HG03457 (cell line): ENCODE measurements around the gene RPTOR.

ENCODE experiments used
- ATAC-seq: cut with Tn5 transposase; IDR thresholded peaks from one replicate; pipeline ENCODE4 v1.9.1; 2021; ENCODE audit warnings: moderate number of reproducible peaks; ENCODE audit not compliant: unreplicated experiment

The RPTOR gene

DNA sequence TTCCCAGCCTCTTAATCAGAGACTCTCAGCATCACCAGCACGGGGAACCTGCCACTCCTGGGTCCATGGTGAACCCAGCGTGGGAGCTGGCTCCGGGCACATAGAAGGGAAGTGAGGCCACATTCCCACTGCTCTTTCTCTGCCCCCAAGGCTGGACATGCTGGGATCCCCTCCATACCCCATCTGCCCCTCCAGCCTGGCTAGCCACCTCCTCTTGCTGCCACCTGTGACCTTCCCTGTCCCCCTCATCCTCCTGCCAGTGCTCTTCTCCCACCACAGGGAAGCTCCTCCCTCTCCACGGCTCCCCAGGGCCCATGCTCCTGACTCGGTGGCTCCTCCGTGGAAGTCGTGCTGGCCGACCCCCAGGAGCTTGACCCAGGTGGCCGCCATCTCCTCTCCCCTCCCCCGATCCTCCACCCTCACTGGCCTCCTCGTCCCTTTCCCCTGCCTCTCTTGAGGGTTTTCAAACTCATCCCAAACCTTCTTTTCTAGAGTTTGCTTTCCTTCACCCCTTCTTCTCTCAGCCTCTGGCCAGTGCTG lies 307.9 kb downstream of the RPTOR start:
- no peak for ATAC-seq

DNA sequence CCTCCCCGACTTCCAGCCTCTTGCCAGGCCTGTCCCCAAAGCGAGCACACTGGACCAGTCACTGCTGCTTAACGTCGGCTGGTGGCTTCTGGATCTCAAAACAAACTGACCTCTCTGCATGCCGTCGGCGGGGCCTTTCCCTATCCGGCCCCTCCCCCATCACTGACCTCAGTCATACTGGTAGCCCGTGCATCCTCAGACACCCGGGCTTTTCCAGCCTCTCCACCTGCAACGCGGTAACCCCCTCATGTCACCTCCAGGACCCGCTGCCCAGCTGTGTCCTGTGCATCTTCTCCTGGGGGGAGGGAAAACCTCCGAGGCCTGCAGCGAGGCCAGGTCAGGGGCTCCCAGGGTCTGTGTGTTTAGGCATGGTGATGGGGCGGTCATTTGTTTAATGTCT lies 308.4 kb downstream of the RPTOR start:
- no peak for ATAC-seq

DNA sequence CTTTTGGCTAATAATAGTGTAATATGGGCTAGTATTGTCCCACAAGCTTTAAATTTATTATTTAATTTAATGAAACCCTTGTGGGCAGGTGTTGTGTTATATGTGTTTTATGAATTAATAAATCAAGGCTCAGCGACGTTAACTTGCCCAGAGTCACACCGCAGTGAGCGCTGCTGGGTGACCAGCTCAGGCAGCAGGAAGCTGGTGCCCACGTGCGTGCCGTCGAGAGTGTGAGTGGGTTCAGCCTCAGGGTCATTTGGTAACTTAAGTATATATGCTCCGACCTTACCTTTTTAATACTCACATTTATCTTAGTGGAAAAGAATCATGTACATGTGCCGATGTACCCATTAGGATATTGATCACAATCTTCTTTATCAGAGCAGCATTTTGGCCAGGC lies 309.6 kb downstream of the RPTOR start:
- no peak for ATAC-seq

DNA sequence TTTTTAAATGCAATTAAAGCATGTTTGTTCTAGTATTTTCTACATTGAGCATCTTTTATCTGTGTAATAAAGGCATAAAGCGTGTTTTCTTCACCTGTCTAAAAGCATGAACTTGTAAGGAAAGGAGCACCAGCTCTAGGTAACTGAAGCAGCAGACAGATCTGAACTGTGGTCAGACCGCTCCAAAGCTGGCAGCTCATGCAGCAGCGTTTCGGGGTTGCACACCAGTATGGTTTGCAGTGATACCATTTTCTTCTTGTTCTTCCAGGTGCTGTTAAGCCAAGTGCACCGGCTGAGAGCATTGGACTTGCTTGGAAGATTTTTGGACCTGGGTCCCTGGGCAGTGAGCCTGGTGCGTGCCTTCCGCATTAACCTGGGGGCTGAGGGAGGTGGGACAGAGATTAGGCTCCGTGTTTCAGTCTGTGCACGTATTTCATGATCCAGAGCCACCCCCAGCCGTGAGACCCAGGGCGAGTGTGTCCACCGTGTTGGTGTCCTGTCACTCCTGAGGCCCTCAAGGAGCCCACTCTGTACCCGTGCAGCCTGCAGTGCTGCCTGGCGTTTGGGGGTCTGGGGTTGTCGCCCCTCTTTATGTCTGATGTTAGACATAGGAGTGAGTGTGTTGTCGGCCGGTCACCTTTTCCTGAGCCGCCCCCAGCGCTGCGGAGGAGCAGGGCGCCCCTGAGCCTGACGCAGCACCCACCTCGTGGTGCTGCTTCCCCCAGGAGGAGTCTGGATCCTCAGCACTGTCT lies 310.7 kb downstream of the RPTOR start:
- ATAC-seq, result no peak

DNA sequence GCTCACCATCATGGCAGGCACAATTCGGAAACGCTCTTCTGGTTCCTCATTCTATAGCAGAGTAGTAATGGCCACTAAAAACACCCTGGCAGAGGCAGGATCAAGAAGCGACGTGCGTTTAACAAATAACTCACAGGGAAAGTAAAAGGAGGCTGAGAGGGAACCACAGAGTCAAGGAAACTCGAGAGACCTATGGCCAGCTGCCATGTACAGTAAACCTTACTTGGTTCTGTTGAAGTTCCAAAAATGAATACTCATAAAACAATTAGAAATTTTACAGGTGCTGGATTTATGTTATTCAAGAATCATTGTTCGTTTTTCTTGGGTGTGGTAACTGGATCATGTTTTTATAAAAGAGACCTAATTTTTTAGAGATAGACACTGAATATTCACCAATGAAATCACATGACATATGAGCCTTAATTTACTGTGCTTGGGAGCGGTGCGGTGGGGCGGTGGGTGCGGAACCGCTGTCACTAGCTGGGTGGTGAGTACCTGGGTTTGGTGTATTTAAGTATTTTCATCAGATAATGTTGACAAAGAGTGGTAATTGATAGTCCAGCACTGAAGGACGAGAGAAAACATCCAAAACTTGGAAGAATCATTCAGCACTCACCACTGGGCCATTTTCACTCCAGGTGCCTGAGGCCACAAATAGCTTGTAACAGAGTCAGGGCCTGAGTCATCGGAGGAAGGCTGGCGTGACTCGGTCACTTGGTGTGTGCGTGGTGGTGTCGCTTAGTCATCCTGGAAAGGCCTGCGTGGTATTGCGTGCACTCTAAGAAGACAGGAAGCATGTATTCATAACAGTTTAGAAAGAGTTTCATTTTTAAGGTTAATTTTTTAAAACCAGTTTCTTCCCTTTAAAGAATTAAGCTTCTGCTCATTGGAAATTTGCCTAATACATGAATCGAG lies 311.6 kb downstream of the RPTOR start:
- no peak for ATAC-seq

DNA sequence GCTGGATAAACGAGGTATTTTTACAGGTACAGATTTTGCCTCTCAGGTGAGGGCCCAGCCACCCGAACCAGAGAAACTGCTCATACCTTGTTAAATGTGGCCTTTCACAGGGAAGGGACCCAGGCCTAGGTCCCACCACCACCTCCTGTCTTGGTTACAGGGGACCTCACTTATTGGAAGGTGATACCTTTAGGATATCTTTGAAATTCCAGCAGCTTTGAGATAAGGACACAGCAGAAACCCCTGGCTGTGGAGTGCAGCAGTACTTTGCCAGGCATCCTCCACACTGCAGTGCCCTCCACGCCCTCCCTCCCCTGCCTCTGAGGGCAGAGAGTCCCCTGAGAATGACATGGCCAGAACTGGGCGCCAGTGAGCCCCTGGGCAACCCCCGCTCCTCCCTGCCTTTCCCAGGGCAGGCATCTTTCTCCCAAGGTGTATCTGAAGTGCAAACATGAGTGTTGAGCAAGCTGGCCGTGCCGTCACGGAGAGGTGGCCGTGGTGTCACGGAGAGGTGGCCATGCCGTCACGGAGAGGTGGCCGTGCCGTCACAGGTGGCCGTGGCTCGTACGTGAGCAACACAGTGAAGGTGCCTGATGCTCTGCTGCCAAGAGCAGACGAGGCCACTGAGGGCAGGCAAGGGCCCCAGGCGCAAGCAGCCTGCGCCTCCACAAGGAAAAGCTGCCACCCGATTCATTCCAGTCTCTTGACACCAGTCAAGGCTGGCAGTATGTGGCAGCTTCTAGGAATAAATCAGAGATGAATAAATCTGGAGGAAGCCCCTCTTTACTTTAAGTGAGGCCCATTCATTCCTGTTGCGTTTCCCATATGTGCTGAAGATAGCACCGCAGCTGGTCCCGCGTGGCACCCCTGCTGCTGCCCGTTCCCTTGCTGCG lies 312.5 kb downstream of the RPTOR start:
- ATAC-seq, result no peak

DNA sequence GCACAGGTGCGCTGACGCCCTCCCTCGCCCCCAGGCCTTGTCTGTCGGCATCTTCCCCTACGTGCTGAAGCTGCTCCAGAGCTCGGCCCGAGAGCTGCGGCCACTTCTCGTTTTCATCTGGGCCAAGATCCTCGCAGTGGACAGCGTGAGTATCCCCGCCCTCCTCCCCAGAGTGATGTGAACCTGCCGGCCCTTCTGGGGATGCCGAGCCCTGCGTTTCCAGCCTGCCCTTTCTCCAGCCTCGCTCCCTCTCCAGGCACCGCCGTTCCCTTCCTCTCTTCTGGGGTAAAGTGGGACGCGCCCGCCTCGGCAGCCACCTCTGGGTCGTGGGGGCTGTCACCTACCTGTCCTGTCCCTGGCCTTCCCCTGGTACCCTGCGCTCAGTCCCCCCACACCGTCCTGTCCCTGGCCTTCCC lies 313.1 kb downstream of the RPTOR start:
- ATAC-seq, result no peak

DNA sequence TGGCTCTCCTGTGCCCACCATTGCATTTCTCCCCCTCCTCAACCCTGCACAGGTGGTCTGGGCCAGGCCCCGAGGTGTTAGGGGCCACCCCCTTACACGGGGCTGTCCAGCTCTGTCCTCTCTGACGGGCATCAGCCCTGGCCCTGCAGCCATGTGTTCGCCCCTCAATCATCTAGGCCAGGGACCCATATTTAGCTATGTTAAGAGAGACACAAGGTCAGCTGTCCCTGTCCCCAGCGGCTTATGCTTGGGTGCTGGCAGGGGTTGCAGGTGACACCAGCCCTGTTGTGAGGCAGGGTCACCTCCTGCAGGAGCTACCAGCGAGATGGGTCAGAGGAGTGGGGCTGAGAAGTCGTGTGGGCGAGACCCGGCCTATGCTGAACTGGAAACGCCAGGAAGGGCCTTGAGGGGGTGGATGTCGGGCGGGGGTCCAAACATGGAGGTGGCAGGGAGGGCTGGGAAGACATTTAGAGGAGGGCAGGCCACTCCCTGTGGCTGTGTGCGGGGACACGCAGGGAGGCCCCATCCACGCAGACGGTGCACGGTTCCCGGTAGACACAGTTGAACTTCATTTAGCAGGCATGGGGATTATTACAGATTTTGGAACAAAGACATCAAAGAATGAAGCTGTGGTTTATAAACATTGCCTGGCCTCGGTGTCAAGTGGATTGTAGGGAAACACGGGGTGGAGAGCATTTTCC lies 313.8 kb downstream of the RPTOR start:
- ATAC-seq, result no peak

DNA sequence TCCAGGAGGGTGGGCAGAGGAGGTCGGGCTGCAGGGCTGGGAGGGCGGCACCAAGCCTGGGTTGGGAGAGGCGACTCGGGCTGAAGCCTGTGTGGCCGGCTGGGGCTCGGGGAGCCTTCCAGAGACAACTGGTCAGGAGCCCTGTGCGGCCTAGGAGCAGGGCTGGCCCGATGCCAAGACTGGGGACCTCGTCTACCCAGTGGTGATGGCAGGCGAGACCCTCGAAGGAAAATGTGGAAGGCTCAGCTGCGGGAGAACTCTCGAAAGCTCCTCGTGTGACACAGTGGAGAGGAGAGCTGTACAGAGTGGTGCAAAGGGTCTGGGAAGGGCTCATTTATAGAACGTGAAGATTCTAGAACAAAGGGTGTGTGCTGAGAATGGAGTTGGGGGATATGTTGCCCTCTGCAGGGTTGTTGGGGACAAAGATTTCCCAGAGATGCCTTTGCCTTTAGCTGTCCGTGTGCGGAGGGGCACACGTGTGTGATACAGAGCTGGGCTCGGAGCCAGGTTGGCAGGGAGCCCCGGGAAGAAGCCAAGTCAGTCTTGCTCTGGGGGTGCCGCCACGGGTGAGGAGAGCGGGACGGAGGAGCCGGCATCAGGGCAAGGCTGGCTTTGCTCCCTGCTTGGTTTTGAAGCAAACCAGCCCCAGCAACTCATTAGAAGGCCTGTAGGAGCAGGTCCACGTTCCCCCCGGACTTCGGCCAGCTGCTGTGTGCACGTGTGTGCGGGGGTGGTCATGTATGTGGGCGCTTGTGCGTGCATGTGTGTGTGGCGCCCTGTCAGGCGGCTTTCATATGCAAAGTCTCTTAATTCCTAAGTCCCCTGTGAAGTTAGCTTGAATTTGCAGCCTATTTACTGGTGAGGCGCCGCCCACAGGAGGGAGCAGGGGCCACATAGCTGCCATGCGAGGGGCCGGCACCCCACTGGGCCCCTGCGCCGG lies 314.6 kb downstream of the RPTOR start:
- ATAC-seq, result no peak

DNA sequence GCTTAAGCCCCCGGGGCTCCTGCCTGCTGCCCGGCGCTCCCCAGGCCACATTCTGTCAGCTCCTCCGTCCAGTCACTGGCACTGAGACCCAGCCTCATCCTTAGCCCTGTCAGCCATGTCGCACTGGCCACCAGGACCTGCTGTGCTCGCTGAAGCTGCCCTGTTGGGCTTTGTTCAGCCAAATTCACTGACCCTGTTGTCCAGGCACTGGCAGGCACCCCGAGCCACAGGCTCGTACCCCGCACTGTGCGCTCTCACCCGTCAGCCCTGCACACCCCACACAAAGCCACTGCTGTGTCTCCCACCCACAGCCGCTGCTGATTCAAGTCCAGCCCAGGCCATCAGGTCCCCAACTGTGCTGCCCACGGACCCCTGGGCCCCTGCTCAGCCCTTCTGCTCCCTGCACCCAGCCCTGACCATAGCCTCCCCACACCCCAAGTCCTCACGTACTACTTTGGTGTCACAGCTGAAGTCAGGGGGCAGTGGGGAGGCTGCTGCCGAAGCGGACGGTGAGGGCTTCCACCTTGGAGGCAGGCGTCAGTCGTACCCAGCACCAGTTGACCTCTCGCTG lies 315.5 kb downstream of the RPTOR start:
- no peak for ATAC-seq

DNA sequence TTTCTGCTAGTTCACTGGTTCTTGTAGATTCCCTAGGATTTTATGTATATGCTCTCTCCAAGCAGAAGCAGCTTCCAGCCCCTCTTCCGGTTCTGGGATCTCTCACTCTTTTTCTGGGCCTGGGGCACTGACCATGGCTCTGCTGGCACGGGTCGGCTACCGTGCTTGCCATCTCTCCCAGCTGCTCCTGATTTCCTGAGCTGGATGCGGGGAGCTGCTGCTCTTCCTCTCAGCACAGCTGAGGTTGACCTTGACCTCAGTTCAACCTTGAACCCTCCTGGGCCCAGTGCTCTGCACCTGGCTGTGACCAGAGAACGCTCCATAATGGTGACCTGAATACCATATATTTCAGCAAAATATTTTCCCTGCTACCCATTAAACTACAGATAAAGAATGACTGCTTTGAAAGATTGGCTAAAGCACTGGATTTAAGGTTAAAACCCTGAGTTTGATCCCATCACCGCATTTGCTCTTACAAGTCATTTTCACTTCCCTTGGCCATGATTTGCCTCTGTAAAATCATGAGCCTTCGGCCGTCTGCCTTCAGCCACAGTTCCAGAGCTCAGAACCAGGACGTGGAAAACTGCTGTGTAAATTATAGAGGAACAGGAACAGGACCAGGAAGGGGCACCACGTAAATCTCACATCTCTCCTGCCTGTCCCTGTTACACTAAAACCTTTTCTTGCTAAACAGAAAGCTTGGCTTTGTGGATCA lies 316.2 kb downstream of the RPTOR start:
- no peak for ATAC-seq

DNA sequence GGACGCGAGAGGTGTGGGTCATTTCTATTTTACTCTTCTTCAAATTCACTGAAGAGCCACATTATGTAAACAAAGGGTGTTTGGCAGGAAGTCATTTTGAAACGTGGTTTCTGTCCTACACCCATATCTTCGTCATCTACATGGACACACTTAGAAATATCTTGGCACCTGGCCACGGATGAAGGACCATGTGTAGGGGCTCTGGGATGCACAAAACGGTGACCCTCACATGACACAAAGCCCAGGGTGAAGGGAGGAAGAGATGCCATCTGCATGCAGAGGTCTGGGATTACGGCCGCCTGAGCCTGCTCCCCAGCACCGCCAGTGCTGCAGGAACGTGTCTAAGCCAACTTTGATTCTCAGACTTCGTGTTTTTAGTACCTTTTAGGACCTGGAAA lies 316.8 kb downstream of the RPTOR start:
- no peak for ATAC-seq

DNA sequence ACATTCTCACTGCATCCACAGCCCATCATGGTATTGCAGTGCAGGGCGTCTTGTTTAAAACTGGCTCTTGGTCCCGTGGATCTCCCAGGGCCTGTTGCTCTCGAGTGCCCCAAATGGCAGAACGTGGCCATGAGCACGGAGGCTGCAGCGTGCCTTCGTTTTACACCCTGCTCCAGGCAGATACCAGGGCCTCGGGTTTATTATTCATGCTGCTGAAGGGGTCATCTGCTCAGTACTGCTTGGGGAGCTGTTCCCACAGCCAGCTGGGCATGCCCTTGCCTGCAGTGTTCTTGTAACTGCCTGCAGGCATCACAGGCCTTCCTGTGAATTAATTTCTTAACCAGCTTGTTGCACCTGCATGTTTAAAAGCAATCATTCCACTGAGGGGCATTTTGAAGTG lies 317.3 kb downstream of the RPTOR start:
- ATAC-seq, result no peak

DNA sequence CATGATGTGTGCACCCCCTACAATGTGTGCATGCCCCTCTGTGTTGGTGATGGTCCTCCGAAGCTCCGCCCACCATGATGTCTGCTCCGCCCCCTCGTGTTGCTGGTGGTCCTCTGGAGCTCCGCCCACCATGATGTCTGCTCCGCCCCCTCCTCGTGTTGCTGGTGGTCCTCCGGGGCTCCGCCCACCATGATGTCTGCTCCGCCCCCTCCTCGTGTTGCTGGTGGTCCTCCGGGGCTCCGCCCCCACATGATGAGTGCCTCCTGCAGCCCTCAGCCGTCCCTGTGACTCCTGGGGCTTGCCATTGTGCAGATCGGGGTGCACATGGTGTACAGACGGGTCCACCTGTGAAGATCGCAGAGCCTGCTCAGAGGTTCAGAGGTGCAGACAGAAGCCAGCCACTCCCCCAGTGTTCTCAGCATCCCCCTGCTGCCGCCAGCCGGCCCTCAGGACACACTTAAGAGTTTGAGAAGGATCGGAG lies 317.9 kb downstream of the RPTOR start:
- ATAC-seq, result no peak

DNA sequence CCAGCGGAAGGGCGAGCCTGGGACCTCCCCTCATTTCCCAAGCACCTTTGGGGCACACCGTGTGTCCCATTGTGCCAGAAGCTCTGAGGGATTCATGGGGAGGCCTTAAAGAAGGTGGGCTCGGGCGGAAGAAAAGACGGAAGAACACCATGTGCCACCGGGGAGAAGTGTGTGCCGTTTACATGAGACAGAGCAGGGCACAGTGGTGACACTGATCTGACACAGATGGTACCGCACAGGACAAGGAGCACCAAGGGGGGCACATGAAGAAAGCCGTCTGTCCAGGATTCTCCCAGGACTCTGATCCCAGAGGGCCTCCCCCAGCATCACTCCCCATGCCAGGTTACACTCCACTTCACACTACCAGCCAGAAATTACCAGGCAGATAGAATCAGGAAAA lies 318.3 kb downstream of the RPTOR start:
- ATAC-seq, result no peak

DNA sequence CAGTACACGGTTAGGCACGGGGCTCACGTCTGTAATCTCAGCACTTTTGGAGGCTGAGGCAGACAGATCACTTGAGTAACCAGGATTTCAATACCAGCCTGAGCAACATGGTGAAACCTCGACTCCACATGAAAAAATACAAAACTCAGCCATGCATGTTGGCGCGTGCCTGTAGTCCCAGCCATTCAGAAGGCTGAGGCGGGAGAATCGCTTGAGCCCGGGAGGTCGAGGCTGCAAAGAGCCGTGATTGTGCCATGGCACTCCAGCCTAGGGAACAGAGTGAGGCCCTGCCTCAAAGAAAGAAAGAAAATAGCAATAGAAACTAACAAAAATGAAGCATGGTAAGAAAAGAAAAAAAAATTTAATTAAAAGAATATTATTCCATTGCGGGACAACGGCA lies 319.0 kb downstream of the RPTOR start:
- ATAC-seq, result no peak

DNA sequence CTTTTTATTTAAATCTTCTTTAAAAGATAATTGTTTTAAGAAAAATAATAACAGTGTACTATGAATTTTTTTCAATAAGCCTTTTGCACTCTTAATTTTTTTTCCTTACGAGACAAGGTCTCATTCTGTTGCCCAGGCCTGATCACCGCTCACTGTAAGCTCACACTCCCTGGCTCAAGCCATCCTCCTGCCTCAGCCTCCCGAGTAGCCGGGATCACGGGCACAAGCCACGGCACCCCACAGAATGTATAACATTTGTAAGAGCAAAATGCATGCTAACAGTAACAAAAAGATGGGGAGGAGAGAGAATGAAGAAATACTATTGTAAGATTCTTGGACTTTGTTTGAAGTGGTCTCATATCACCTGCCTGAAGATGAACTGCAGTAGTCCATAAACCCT lies 320.1 kb downstream of the RPTOR start:
- no peak for ATAC-seq
